GM19467 (cell line): ENCODE data around the gene TRIM46.

Source experiments
- ATAC-seq: cut with Tn5 transposase; IDR thresholded peaks from one replicate; pipeline ENCODE4 v1.9.1; 2021; ENCODE audit warnings: mild to moderate bottlenecking, moderate library complexity; ENCODE audit not compliant: unreplicated experiment

TRIM46 gene, protein sequence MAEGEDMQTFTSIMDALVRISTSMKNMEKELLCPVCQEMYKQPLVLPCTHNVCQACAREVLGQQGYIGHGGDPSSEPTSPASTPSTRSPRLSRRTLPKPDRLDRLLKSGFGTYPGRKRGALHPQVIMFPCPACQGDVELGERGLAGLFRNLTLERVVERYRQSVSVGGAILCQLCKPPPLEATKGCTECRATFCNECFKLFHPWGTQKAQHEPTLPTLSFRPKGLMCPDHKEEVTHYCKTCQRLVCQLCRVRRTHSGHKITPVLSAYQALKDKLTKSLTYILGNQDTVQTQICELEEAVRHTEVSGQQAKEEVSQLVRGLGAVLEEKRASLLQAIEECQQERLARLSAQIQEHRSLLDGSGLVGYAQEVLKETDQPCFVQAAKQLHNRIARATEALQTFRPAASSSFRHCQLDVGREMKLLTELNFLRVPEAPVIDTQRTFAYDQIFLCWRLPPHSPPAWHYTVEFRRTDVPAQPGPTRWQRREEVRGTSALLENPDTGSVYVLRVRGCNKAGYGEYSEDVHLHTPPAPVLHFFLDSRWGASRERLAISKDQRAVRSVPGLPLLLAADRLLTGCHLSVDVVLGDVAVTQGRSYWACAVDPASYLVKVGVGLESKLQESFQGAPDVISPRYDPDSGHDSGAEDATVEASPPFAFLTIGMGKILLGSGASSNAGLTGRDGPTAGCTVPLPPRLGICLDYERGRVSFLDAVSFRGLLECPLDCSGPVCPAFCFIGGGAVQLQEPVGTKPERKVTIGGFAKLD

DNA sequence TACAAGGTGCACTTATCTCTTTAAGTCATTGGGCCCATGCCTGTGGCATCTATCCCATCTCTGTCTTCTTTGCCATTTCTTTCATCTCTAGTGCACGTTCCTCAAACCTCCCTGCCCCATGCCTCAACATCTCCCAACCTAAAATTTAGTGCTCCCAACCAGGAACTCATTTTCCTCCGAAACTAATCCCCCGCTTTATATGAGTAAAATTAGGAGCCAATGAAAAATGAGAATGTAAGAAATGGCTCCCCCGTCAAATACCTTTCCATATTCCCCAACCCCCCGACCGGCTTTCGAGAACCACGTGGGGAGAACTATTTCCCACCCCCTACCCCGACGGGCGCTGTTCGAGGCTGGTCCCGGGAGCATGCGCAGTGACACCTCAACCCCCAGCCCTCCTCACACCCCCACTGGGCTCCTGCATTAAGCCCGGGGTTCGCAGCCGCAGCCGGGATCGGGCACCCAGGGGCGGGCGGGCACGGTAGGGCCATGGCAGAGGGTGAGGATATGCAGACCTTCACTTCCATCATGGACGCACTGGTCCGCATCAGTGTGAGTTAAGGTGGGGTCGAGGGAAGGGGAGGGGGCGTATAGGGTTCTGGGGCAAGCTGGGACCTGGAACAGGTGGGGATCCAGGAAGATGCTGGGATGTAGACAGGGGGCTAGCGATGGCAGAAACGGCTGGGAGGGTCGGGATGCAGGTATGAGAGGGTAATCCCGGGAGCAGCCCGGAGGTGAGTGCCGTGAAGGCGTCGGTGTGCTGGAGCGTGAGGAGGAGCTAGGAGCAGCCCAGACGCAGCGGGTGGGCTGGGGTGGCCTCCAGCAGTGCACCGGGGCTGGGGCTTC lies at the start of gene TRIM46:
TSS of gene TRIM46 (plus strand) at position 372 of the 846 bp plus-strand sequence. CDS start at position 490, 118 bp downstream.
- ATAC-seq, result no peak

- ATAC-seq, result no peak
Observed at GRCh38 chr1:155124503-155125463, 48.9 kb upstream of the TRIM46 start.

DNA sequence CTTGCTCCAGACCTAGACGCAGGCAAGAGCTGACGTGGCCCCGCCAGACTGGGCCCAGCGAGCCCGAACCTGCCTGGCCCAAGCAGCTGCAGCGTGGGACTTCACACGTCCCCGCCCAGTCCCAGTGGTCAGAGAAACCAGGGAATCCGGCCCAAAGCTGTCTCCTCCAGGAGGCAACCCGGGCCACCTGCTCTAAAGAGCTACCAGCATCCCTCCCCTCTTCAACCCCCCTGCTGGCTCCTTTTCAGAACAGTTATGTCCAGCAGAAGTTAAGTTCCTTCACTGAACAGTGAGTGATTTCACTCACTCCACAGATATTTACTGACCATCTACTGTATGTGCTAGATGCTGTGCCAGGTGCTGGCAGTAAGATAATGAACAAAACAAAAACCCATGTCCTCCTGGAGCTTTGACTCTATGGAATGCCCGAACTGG lies 48.1 kb upstream of the TRIM46 start:
- ATAC-seq, result no peak

DNA sequence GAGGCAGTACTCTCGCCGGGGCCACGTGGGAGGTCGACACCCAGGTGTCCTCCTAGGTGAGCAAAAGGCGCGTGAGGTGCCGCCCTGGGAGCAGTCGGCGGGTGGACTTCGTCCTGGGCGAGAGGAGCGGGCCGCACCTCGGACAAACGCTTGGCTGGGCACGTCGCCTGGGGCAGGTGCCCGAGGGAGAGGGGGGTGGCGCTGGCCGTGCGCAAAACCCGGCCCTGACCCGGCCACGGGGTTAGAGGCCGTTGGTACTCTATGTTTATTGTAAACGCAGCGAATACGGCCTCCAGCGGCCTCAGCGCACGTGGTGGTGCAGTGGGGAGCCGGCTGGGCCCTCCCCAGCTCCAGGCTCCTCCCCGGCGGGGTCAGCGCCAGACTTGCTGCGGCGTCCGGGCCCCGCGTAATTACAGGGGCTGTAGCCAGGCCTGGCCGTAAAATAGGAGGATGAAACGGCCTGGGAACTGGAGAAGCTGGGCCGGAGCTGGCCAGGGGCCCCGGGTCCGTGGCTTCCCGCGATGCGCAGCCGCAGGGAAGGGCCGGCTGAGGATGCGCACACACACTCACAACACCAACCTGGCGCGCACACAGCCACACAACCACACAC lies 47.6 kb upstream of the TRIM46 start:
- no peak for ATAC-seq

GRCh38 chr1:155126556-155127104 lies 47.0 kb upstream of the TRIM46 start:
- no peak for ATAC-seq

GRCh38 chr1:155127105-155127966 lies 46.3 kb upstream of the TRIM46 start, which contains the start of gene EFNA1:
Gene EFNA1, plus strand, starts transcription at chr1:155127876. Its CDS starts 102 bp downstream, at chr1:155127978.
- ATAC-seq, result no peak

DNA sequence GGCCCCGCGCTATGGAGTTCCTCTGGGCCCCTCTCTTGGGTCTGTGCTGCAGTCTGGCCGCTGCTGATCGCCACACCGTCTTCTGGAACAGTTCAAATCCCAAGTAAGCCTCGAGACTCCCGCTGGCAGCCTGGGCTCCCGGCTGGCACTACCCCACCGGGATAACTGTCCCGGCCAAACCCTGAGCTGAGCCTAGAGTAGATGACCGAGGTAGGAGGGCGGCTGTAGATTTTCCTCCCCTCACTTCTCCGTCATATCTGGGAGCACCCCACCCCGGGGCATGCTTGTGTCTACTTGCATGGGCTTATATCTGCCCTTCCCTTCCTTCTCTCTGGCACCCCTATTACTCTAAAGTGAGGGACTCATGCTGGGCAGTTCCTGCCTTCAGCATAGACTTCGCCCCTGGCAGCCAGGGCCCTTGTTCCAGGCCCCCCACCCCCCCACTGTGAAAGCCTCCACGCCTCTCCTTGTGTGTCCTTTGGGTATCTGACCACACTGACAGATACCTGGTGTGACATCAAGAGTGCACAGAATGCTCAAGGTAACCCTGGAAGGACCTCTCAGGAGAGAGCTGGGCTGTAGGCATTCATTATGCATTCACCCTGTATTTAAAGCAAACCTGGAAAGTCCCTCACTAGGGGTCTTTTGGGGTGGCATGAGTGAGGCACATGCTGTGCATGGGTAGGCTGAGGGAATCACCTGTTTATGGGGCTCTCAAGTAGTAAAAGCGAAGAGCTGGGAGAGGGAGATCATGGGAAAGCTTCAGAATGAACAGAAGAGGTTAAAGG lies 45.5 kb upstream of the TRIM46 start:
- ATAC-seq, result no peak

- no peak for ATAC-seq
Observed at GRCh38 chr1:155128755-155129473, 44.7 kb upstream of the TRIM46 start.

DNA sequence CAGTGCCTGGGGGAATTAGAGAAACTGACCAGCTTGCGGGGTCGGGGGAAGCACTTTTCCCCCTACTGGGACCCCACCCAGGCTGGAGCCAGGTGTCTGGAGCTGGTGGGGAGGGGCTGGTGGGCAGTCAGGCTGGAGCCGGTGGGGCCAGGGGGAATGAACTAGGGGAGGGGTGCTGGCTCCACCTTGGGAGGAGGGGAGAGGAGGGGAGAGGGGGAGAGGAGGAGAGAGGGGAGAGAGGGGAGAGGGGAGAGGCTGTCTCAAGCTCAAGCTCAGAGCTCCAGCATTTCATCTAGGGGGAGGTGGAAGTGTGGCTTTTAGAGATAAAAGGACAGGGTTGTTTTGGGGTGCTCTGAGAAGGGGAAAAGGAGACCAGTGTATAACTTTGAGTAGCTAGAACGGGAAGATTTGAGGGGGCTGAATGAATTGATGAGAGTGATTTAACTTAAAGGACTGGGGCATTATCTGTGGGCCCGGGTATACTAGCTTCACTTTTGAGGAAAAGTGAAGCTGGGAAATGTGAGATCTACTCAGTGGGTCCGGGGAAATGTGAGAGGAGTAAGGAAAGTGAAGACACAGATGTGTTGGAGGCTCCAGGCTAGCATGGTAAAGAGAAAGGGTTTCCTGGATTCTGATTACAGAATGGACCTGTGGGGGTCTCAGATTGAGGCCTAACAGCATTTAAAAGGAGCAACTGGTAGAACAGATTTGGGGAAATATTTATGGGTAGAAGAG lies 43.2 kb upstream of the TRIM46 start:
- no peak for ATAC-seq

DNA sequence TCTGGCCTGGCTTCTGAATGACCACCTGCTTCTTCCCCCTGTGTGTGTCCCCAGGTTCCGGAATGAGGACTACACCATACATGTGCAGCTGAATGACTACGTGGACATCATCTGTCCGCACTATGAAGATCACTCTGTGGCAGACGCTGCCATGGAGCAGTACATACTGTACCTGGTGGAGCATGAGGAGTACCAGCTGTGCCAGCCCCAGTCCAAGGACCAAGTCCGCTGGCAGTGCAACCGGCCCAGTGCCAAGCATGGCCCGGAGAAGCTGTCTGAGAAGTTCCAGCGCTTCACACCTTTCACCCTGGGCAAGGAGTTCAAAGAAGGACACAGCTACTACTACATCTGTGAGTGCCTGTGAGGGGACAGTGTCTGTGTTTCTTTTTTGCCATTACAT lies 42.4 kb upstream of the TRIM46 start:
- ATAC-seq, result no peak

DNA sequence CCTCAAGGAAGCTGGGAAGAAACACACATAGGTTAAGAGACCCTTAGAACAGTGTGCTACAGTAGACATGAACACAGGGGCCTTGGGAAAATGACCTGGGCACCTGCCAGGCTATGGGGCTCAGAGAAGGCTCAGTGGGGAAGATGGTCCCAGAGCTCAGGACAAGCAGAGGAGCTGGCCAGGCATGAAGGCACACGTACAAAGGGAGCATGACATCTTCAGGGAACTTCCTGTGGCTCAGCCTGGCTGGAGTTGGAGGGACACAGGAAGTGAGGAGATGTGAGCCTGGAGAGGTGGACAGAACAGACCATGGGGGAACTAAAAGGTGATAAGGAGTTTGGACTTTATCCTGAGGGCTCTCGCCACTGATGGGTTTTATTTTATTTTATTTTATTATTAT lies 41.8 kb upstream of the TRIM46 start:
- no peak for ATAC-seq

DNA sequence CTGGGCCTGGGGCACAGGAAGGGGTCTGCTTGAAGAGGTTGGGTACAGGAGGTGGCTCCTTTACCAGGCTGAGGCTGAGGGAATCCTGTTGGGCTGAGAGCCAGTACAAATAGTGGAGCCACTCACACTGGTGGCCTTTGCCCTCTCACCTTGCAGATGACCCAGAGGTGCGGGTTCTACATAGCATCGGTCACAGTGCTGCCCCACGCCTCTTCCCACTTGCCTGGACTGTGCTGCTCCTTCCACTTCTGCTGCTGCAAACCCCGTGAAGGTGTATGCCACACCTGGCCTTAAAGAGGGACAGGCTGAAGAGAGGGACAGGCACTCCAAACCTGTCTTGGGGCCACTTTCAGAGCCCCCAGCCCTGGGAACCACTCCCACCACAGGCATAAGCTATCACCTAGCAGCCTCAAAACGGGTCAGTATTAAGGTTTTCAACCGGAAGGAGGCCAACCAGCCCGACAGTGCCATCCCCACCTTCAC lies 39.8 kb upstream of the TRIM46 start:
- no peak for ATAC-seq

GRCh38 chr1:155134322-155134721 lies 39.3 kb upstream of the TRIM46 start:
- ATAC-seq, result no peak

GRCh38 chr1:155134880-155135414 lies 38.7 kb upstream of the TRIM46 start:
- ATAC-seq, result no peak

DNA sequence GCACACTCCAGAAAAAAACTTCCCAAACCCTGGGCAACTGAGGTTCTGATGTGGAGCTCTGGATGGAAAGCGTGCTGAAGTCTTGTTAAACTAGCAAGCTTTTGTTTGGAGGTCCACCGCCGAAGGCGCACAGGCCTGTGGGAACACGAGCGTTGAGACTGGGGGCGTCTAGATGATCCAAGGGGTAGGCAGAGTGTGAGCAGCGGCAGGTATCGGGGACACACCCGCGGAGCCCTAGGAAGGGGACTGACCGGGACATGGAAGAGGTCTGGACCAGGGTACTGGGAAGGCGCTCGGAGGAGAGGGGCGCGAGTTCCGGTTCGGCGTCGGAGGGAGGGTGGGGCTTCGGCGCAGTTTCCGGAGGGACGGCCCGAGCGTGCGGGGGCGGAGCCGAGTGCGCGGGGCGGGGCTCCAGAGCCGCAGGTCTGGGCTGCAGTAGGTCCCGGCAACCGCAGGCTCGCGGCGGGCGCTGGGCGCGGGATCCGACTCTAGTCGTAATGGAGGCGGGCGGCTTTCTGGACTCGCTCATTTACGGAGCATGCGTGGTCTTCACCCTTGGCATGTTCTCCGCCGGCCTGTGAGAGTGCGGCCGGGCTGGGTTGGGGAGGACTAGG lies 38.1 kb upstream of the TRIM46 start, which contains the start of gene SLC50A1:
TSS of gene SLC50A1 (plus strand) at position 438 of the 614 bp plus-strand sequence. CDS start at position 498, 60 bp downstream.
- peak; percentile 83 for ATAC-seq
